ENCODE results near the gene FAM227B.
"Not testable (repeated sequence)": the region's sequence is repeated elsewhere in the genome, so short reads cannot be mapped to it uniquely, and the experiment has no call there.

The FAM227B gene

GRCh38 chr15:49380912-49381311 is 239.7 kb downstream of the FAM227B start:
- no peak for DNase-seq (ENCODE audit: low read depth in 2 of 2)

- no peak for DNase-seq (ENCODE audit: low read depth in 2 of 2)
These were observed 240.6 kb downstream of the FAM227B start for GRCh38 chr15:49379996-49380395.

GRCh38 chr15:49372366-49372765 is 248.3 kb downstream of the FAM227B start:
- DNase-seq (ENCODE audit: low read depth in 2 of 2) = no peak

GRCh38 chr15:49370782-49371181 is 249.8 kb downstream of the FAM227B start:
- DNase-seq (ENCODE audit: low read depth in 2 of 2) = peak in 1 of 2 experiments; percentile 4

DNA sequence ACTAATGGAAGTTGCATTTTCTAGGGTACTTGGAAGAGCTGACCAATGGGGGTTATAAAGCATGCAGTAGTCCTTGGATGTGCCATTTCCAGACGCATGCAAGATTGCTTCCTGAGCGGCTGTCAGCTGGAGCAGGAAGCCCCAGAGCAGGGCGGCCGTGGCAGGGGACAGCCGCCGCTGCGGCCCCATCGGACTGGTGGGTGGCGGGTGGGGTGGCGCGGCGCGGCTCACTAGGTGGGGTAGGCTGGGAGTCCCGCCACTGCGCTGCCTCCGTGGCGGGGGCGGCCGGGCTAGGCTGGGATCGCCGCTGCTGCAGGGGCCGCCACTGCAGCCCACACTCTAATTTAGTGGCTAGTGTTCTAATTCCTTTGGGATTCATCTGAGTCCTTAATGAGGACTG is 254.1 kb downstream of the FAM227B start:
- DNase-seq (ENCODE audit: low read depth in 2 of 2) = no peak

- no peak for DNase-seq (ENCODE audit: low read depth in 2 of 2)
These were observed 259.2 kb downstream of the FAM227B start for GRCh38 chr15:49361370-49361769.

DNA sequence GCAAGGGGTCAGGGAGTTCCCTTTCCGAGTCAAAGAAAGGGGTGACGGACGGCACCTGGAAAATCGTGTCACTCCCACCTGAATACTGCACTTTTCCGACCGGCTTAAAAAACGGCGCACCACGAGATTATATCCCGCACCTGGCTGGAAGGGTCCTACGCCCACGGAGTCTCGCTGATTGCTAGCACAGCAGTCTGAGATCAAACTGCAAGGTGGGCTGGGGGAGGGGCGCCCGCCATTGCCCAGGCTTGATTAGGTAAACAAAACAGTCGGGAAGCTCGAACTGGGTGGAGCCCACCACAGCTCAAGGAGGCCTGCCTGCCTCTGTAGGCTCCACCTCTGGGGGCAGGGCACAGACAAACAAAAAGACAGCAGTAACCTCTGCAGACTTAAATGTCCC is 266.2 kb downstream of the FAM227B start:
- not testable (repeated sequence) for DNase-seq (ENCODE audit: low read depth in 2 of 2)

DNA sequence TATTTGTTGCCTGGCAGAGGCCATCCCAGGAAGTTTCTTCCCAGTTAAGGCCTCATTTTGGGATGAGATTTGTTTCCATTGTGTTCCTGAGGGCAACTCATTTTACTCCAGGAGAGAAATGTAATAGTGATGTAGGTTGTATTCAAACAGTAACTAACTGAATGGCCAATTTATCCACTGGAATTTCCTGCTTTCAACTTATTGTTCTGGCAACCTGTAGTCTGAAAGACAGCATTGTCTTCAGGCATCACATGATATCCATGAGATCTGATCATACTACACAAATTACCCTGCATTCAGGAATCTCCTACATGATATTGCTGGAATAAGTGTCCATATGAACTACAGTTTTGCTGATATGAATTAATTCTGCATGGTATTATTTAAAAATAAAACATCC is 277.1 kb downstream of the FAM227B start:
- no peak for DNase-seq (ENCODE audit: low read depth in 2 of 2)

- DNase-seq (ENCODE audit: low read depth in 2 of 2) = no peak
These were observed 281.0 kb downstream of the FAM227B start for GRCh38 chr15:49339656-49340055.

GRCh38 chr15:49331951-49332350 is 288.7 kb downstream of the FAM227B start:
- DNase-seq (ENCODE audit: low read depth in 2 of 2) = no peak

DNA sequence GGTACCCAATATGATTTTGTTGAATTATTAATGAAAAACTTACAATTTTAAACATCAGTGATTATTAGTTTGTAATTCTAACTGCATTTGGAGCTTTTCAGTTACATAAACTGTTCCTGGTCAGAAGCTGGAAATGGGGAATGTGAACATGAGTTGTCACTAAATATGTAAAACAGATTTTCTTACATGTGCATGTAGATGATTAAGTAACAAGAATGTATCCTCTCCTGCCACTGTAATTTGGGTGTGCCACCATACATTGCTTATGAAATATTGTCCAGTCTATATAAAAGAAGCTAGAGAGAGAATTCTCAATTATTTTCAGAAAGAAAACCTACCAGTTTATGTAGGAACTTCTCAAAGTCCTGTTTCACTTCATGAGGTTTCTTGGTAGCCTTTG is 289.2 kb downstream of the FAM227B start:
- no peak for DNase-seq (ENCODE audit: low read depth in 2 of 2)

DNA sequence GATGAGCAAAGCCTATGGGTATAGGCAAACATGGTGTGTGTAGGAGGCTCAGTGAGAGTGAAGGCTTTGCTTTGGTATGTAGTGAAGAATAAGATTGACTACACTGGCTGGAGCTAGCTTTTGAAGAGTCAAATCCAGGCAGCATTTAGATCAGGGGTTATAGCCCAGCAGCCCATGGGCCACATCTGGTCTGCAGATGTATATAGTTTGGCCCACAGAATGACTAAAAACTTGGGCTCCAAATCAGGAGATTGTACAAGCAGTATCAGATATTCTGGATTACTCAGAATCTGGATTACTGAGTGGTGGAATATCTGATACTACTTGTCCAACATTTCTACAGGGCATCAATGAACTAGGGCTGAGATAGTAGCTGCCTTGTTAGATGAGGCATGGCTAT is 290.5 kb downstream of the FAM227B start:
- no peak for DNase-seq (ENCODE audit: low read depth in 2 of 2)

DNA sequence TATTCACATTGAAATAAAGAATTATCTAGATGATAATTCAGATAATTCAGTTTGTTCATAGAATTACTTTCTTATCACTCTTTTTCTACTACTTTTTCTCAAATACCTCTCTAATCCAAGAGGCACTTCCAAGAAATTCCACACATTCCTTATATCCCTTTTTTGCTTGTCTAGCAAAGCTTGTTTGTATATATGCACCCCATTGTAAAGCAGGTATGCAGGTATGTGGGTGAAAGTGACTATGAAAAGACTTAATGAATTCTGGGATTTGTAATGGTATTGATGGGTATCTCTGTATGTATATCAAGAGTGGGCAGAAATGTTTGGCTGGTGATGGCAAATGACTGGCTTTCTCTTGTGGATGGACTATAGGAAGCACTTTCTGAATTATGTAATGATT is 291.7 kb downstream of the FAM227B start:
- DNase-seq (ENCODE audit: low read depth in 2 of 2) = no peak

DNA sequence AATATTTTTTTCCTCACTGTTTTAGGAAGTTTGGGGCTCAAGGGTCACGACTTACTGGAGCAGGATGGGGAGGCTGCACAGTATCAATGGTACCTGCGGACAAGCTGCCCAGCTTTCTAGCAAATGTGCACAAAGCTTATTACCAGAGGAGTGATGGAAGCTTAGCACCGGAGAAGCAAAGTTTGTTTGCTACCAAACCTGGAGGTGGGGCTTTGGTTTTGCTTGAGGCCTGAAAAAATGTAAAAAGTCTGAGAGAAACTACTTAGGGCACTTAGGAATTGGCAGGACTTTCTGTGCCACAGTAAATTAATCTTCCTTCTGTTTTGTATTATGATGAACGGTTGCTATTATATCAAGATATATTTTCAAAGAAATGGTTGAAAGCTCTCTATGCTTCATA is 292.7 kb downstream of the FAM227B start:
- DNase-seq (ENCODE audit: low read depth in 2 of 2) = no peak

DNA sequence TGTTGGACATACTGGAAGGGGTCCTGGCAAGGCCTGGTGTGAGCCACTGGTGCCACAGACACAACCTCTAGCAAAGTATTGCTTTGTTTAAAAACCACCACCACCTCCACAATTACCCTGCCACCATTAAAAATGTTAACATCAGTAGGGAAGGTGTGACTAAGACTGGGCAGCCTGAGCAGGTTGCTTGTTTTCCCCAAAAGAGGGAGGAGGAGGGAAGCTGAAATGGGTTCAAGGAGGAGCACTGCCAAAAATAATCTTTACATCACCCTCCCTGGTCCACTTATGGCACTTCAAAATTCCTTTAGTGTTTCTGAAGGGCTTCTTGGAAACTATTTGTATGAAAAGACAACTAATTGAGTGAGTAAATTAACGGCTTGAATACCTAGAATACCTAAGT is 297.4 kb downstream of the FAM227B start:
- no peak for DNase-seq (ENCODE audit: low read depth in 2 of 2)

- no peak for DNase-seq (ENCODE audit: low read depth in 2 of 2)
These were observed 300.3 kb downstream of the FAM227B start for GRCh38 chr15:49320351-49320750.

- DNase-seq (ENCODE audit: low read depth in 2 of 2) = no peak
These were observed 305.2 kb downstream of the FAM227B start for GRCh38 chr15:49315391-49315823.

- DNase-seq (ENCODE audit: low read depth in 2 of 2) = no peak
These were observed 305.9 kb downstream of the FAM227B start for GRCh38 chr15:49314716-49315115.

GRCh38 chr15:49313650-49314049 is 307.0 kb downstream of the FAM227B start:
- peak; percentile 54 to 55 for DNase-seq (ENCODE audit: low read depth in 2 of 2)

GRCh38 chr15:49309889-49310288 is 310.7 kb downstream of the FAM227B start:
- no peak for DNase-seq (ENCODE audit: low read depth in 2 of 2)

DNA sequence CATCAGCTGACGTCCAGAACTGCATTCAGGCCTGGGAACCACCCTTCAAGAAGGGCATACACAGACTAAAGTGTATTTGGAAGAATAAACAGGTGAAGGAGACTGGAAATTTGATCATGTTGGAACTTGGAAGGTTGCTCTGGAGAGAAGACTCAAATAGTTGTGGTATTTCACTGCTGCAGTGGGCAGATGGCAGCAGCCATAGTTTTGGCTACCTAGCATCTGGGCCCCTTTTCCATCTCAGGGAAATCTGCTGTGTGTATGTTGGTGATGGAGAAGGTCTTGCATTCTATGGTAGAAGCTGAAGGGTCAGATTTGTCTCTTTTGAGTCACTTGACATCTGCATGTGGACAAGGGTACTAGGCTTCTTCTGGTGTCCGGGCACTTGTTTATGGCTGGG is 311.9 kb downstream of the FAM227B start:
- DNase-seq (ENCODE audit: low read depth in 2 of 2) = no peak

DNA sequence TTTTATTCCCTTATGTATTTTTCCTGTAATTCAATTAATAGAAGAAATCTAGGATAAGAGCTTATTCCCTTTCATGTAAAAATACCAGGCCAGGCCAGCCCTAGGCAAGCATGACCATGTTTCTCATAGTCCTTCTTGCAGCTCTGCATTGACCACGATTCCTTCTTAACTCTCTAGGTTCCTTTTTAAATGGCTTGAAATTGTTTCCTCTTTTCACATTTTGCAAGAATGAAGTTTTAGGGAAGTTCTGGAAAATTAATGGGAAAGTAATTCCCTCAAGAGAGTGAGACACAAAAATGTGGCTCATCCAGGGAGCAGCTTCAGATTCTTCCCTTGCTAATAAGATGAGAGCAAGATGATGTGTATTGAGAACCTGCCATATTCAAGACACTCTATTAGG is 314.1 kb downstream of the FAM227B start:
- DNase-seq (ENCODE audit: low read depth in 2 of 2) = no peak

GRCh38 chr15:49303003-49303402 is 317.6 kb downstream of the FAM227B start:
- DNase-seq (ENCODE audit: low read depth in 2 of 2) = no peak

GRCh38 chr15:49301562-49301961 is 319.1 kb downstream of the FAM227B start:
- DNase-seq (ENCODE audit: low read depth in 2 of 2) = no peak

- no peak for DNase-seq (ENCODE audit: low read depth in 2 of 2)
These were observed 319.8 kb downstream of the FAM227B start for GRCh38 chr15:49300856-49301255.
